ENCODE results near the gene HGS.

HGS gene

DNA sequence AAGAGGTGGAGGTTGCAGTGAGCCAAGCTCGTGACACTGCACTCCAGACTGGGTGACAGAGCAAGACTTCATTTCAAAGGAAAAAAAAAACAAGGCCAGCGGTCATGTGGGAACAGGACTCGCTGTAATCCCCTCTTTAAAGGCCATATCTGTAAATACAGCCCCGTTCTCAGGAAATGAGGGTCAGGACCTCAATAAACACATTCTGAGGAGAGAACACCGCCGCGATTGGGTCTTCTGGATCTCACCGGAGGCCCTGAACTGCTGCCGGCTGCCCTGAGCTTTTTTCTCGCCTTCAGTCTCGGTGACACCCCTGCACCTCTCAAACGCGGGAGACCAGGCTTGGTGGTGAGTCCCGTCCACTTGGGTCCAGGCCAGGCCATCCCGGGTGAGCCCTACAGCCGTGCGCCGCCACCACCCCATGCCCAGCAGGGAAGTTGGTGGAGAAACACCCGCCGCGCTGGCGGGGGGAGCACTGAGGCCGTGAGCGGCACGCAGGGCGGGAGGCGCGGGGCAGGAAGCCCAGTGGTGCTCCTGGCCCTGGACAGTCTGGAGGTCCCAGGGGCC, 56.7 kb downstream of the HGS start:
- FAIRE-seq (no peak), DNase-seq (ENCODE audit: insufficient read length, low spot score) (no peak)

GRCh38 chr17:81741049-81741593, 57.3 kb downstream of the HGS start:
- no peak for FAIRE-seq
- DNase-seq (ENCODE audit: insufficient read length, low spot score): no peak

GRCh38 chr17:81741594-81742452, 58.0 kb downstream of the HGS start:
- DNase-seq (ENCODE audit: insufficient read length, low spot score): no peak
- FAIRE-seq: no peak

Data from HTR-8/SVneo (cell line).